ENCODE results near the gene PSMC2. TPM values are rescaled to one million over a fixed set of nuclear protein-coding genes. Genes with fewer than 3 reads are reported as not detected.

PSMC2 gene
- total and polyA plus RNA-seq, 10 of the 15 experiments (the other 5 are each of a cell fraction or from before 2014, with no cell fraction given): 117 to 347 (median 220) TPM

- RAD21 ChIA-PET (ENCODE audit: unreplicated experiment): interaction anchor here (1.5 to 2.6 kb wide), 2 partner anchors 20 to 109 kb away, joined by 5 to 14 read pairs; no protein-coding TSS in a partner anchor
- peak overlapping the region; percentile 76 for H3K27ac ChIP-seq (ENCODE audit: control insufficient read depth, insufficient read depth)
- peaks cover 0 to 12% of the 10 kb centered on the region in 2 experiments; a peak in 3 of 4 replicates for H3K36me3 ChIP-seq (ENCODE audit: control insufficient read depth in 2 of 2, insufficient read depth in 2 of 2, low read length in 1 of 2)
- SMC1A ChIA-PET (ENCODE audit: uncharacterized antibody, unreplicated experiment): interaction anchor here (0.6 to 4.5 kb wide), 6 partner anchors 9 to 369 kb away, joined by 3 to 28 read pairs (median 4); partner anchors contain the start of gene PSMC2
- H3K27me3 ChIP-seq (replicated peaks in 1 of 2; ENCODE audit: control insufficient read depth in 2 of 2, insufficient read depth in 2 of 2, low read length in 1 of 2): no peaks in the 10 kb centered on the region
- H3K79me2 ChIP-seq (ENCODE audit: control insufficient read depth, insufficient read depth, low read length): peaks cover 28% of the 10 kb centered on the region
- peak overlapping the region; percentile 91 for H3K4me2 ChIP-seq (ENCODE audit: control insufficient read depth, insufficient read depth)
- peak overlapping the region; percentile 82 for H3K9ac ChIP-seq (ENCODE audit: control insufficient read depth, insufficient read depth, low read length)
- no peaks in the 10 kb centered on the region for H4K20me1 ChIP-seq (ENCODE audit: control insufficient read depth, insufficient read depth)
- CTCF ChIA-PET: interaction anchor here (1.0 to 6.1 kb wide), 5 partner anchors 17 to 111 kb away, joined by 3 to 39 read pairs (median 4); no protein-coding TSS in a partner anchor
- in situ Hi-C loops (cut with MboI): loop anchor here (5.0 to 25.0 kb wide), 2 partner anchors 109 to 864 kb away; no protein-coding TSS in a partner anchor
- H3K4me1 ChIP-seq (ENCODE audit: control insufficient read depth, insufficient read depth, low read length): peaks cover 3% of the 10 kb centered on the region; the same call in 1 of the 2 replicates
- BruUV-seq (replicated peaks): no TSS peak
- intact Hi-C loops (cut with micrococcal nuclease; ENCODE audit: unreplicated experiment): loop anchor here (1.0 kb wide), 2 partner anchors 46 to 109 kb away; partner anchors contain the start of gene DNAJC2
- TF ChIP-seq NFYB (IDR thresholded peaks at IDR 0.05; ENCODE audit: insufficient read depth, low read depth, low read length): no peak
- TF ChIP-seq RAD51 (IDR thresholded peaks at IDR 0.05): no peak
- TF ChIP-seq JUNB (IDR thresholded peaks at IDR 0.05): no peak
- TF ChIP-seq JUND (IDR thresholded peaks at IDR 0.05; ENCODE audit: low read depth, low read length): no peak
- no peak for TF ChIP-seq NRF1 (conservative IDR thresholded peaks at IDR 0.05; ENCODE audit: low read depth, low read length)
- TF ChIP-seq BCL11A (IDR thresholded peaks at IDR 0.05; ENCODE audit: low read depth, low read length): no peak
- TF ChIP-seq SIX5 (IDR thresholded peaks at IDR 0.05; ENCODE audit: low read depth, low read length, severe bottlenecking): no peak
- no peak for TF ChIP-seq PML (IDR thresholded peaks at IDR 0.05; ENCODE audit: low read length)
- no peak for TF ChIP-seq ZNF217 (IDR thresholded peaks at IDR 0.05)
- TF ChIP-seq EP300 (IDR thresholded peaks at IDR 0.05; ENCODE audit: borderline replicate concordance in 1 of 2, control insufficient read depth in 1 of 2, low read depth in 2 of 2, low read length in 2 of 2): no peak
- no peak for TF ChIP-seq DPF2 (IDR thresholded peaks at IDR 0.05)
- no peak for TF ChIP-seq SREBF2 (IDR thresholded peaks at IDR 0.05; ENCODE audit: low read length)
- TF ChIP-seq TCF12 (IDR thresholded peaks at IDR 0.05; ENCODE audit: low read depth, low read length): no peak
- no peak for TF ChIP-seq SUZ12 (IDR thresholded peaks at IDR 0.05; ENCODE audit: unreplicated experiment)
- TF ChIP-seq EED (IDR thresholded peaks at IDR 0.05; ENCODE audit: low read depth): no peak
- TF ChIP-seq HDAC6 (IDR thresholded peaks at IDR 0.05; ENCODE audit: unreplicated experiment): no peak
- TF ChIP-seq, protein P1, sequence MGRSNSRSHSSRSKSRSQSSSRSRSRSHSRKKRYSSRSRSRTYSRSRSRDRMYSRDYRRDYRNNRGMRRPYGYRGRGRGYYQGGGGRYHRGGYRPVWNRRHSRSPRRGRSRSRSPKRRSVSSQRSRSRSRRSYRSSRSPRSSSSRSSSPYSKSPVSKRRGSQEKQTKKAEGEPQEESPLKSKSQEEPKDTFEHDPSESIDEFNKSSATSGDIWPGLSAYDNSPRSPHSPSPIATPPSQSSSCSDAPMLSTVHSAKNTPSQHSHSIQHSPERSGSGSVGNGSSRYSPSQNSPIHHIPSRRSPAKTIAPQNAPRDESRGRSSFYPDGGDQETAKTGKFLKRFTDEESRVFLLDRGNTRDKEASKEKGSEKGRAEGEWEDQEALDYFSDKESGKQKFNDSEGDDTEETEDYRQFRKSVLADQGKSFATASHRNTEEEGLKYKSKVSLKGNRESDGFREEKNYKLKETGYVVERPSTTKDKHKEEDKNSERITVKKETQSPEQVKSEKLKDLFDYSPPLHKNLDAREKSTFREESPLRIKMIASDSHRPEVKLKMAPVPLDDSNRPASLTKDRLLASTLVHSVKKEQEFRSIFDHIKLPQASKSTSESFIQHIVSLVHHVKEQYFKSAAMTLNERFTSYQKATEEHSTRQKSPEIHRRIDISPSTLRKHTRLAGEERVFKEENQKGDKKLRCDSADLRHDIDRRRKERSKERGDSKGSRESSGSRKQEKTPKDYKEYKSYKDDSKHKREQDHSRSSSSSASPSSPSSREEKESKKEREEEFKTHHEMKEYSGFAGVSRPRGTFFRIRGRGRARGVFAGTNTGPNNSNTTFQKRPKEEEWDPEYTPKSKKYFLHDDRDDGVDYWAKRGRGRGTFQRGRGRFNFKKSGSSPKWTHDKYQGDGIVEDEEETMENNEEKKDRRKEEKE (IDR thresholded peaks at IDR 0.05): no peak
- TF ChIP-seq, protein P2, sequence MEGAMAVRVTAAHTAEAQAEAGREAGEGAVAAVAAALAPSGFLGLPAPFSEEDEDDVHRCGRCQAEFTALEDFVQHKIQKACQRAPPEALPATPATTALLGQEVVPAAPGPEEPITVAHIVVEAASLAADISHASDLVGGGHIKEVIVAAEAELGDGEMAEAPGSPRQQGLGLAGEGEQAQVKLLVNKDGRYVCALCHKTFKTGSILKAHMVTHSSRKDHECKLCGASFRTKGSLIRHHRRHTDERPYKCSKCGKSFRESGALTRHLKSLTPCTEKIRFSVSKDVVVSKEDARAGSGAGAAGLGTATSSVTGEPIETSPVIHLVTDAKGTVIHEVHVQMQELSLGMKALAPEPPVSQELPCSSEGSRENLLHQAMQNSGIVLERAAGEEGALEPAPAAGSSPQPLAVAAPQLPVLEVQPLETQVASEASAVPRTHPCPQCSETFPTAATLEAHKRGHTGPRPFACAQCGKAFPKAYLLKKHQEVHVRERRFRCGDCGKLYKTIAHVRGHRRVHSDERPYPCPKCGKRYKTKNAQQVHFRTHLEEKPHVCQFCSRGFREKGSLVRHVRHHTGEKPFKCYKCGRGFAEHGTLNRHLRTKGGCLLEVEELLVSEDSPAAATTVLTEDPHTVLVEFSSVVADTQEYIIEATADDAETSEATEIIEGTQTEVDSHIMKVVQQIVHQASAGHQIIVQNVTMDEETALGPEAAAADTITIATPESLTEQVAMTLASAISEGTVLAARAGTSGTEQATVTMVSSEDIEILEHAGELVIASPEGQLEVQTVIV (IDR thresholded peaks at IDR 0.05; ENCODE audit: borderline replicate concordance, partially characterized antibody): no peak
- TF ChIP-seq, protein P3, sequence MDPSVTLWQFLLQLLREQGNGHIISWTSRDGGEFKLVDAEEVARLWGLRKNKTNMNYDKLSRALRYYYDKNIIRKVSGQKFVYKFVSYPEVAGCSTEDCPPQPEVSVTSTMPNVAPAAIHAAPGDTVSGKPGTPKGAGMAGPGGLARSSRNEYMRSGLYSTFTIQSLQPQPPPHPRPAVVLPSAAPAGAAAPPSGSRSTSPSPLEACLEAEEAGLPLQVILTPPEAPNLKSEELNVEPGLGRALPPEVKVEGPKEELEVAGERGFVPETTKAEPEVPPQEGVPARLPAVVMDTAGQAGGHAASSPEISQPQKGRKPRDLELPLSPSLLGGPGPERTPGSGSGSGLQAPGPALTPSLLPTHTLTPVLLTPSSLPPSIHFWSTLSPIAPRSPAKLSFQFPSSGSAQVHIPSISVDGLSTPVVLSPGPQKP (IDR thresholded peaks at IDR 0.05; ENCODE audit: low read depth, low read length): no peak
- FAIRE-seq: peak; percentile 74
- no peak for ATAC-seq
- H3K9me3 ChIP-seq (replicated peaks; ENCODE audit: control insufficient read depth, insufficient read depth, low read length): no peaks in the 10 kb centered on the region
- H2AFZ ChIP-seq (ENCODE audit: control insufficient read depth, low read depth, low read length): no peak overlapping the region; the same call in 1 of the 2 replicates
- peak overlapping the region; percentile 71 for H3K4me3 ChIP-seq
- no peak for DNase-seq (ENCODE audit: low read depth, low spot score)
- 3% methylated on average over 7 of the region's 7 CpGs for WGBS (ENCODE audit: insufficient coverage, insufficient replicate concordance, low lambda C conversion rate, missing lambda C conversion rate)
- POLR2A ChIA-PET: interaction anchor here (1.4 kb wide), 1 partner anchor 17 kb away, joined by 3 read pairs; no protein-coding TSS in a partner anchor
These were observed 49.6 kb upstream of the PSMC2 start for GRCh38 chr7:103297837-103298179.
